GM18502 (cell line): ENCODE results near the gene UBTD2.
"Not testable (repeated sequence)": the region's sequence is repeated elsewhere in the genome, so short reads cannot be mapped to it uniquely, and the experiment has no call there.

Experiments used
- ATAC-seq: cut with Tn5 transposase; IDR thresholded peaks from one replicate; pipeline ENCODE4 v1.9.1; 2021; ENCODE audit warnings: mild to moderate bottlenecking; ENCODE audit not compliant: unreplicated experiment, poor library complexity

UBTD2 gene

DNA sequence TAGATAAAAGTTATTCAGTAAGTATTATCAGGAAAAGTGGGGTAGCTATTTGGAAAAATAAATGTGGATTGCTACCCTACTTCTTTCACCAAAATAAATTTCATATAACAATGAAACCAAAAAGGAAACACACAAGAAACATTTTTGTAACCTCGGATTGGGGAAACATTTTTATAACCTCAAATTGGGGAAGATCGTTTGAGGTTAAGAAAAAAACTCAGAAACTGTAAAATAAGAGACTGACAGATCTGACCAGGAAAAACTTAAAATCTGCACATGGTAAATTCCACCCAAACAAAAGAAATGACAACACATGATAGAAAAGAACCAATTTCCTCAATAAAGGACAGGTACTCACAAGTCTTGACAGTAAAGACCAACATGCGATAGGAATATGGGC, 76.1 kb downstream of the UBTD2 start:
- ATAC-seq: no peak

DNA sequence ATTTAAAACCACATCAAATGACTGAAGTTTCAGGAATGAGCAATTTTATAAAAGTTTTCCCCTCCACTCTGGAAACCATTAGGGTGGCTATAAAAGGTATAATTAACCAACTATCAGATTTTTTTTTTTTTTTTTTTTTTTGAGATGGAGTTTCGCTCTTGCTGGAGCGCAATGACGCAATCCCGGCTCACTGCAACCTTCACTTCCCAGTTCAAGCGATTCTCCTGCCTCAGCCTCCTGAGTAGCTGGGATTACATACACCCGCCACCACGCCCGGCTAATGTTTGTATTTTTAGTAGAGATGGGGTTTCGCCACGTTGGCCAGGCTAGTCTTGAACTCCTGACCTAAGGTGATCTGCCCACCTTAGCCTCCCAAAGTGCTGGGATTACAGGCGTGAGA, 77.6 kb downstream of the UBTD2 start:
- not testable (repeated sequence) for ATAC-seq

DNA sequence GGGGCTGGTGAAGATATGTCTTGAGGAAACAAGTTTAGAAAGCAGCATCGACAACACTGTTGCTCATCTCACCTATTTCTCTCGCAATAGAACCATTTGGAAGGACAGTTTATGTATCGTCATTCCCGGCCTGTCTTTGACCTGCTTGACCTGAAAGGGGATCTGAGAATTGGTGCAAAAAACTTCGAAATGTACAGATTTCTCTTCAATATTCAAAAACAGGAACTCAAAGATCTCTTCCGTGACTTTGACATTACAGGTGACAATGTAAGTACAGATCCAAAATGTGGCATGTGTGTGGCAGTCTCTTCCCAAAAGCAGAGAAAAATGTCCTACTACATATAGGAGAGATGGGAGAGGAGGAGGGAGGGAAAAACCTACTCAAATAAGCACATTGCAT, 83.1 kb downstream of the UBTD2 start:
- no peak for ATAC-seq

DNA sequence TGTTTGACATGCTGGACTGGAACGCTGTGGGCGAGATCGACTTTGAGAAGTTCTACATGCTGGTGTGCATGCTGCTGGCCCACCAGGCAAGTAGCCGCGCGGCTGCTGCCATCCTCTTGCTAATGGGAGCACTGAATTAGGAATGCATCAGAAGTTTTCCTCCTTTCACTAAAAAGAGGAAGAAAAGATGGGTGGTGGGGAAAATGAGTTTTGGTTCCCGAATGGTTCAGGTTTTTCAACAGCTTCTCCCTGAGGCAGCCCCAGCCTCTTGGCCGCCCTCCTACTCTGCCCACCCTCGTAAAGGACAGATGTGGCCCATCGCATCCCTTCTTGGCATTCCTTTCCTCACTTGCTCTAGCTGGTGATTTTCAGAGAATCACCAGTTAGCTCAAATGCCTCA, 84.1 kb downstream of the UBTD2 start:
- ATAC-seq: no peak

DNA sequence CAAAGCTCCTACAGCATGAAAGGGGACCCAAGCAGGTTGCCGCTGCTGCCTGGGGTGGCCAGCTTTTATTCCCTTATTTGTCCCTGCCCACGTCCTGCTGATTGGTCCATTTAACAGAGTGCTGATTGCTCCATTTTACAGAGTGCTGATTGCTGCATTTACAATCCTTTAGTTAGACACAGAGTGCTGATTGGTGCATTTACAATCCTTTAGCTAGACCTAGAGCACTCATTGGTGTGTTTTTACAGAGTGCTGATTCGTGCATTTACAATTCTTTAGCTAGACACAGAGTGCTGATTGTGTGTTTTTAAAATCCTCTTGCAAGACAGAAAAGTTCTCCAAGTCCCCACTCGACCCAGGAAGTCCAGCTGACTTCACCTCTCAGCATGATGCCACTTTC, 85.8 kb downstream of the UBTD2 start:
- not testable (repeated sequence) for ATAC-seq

DNA sequence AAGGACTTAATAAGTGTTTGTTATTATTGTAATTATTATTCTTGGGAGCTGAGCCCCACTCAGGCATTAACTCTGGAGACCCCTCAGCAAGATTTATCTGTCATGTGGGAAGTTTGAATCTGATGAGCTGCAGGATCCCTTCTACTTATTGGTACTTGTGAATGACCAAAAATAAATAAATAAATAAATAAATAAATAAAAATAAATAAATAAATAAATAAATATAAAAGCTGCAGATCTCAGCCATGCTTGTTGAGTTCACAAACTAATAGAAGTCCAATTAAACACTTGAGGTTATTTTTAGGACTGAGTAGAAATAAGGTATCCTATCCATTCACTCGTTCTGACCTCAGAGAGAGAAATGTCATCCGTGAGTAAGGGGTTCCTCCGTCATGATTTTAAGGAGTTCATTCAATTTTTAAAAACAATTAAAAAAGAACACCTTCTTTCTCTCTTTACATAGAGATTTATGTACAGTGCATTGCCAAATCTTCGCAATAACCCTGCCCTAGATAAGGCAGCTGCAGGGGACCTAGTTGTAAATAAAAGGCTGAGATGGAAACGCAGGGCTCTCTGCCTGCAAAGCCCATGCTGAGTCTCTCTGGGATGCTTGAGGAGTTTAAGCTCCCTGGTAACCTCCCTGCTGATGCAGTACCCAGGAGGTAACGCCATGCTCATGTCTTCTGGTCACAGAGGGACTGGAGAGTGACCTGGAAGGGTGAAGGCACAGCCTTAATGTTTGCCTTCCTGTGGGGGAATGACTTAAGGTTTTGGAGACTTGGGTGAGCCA, 88.4 kb downstream of the UBTD2 start:
- ATAC-seq: no peak

DNA sequence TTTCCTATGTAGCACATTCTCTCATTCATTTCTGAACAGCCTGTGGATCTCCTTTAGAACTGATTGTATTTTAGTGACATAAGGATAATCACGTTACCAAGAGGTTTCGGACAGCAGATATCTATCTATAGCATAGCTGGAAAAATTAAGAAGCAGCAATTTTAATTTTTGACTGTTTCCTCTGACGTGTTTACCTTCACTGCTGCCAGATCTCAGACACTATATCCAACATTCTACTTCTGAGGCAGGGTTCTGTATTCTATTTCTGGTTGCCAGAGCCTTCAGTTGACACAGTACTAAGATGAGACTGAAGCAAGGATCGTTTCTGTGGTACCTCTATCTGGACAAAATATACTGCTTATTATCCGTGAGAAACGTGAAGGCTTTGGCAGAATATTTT, 89.7 kb downstream of the UBTD2 start, which contains the start of gene EFCAB9:
Gene EFCAB9, plus strand, starts transcription at position 301 of the 400 bp plus-strand sequence. Its CDS starts 1 bp downstream, at position 302.
- no peak for ATAC-seq

DNA sequence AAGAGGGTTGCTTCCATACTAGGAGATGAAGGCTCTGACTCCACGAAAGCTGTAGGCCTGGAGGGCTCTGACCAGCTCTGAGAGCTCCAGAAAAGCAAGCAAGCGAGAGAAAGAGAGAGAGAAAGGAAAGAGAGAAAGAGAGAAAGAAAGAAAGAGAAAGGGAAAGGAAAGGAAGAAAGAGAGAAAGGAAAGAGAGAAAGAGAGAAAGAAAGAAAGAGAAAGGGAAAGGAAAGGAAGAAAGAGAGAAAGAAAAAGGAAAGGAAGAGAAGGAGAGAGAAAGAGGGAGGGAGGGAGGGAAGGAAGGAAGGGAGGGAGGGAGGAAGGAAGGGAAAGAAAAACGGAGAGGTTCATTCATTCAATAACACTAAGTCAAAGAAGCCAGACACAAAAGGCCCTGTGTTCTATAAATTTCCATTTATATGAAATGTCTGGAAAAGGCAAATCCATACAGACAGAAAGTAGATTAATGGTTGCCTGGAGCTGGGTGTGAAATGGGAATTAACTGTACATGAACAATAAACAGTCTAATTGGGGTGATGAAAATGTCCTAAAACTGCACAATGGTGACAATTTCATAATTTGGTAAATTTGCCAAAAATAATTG, 93.8 kb downstream of the UBTD2 start:
- ATAC-seq: no peak

DNA sequence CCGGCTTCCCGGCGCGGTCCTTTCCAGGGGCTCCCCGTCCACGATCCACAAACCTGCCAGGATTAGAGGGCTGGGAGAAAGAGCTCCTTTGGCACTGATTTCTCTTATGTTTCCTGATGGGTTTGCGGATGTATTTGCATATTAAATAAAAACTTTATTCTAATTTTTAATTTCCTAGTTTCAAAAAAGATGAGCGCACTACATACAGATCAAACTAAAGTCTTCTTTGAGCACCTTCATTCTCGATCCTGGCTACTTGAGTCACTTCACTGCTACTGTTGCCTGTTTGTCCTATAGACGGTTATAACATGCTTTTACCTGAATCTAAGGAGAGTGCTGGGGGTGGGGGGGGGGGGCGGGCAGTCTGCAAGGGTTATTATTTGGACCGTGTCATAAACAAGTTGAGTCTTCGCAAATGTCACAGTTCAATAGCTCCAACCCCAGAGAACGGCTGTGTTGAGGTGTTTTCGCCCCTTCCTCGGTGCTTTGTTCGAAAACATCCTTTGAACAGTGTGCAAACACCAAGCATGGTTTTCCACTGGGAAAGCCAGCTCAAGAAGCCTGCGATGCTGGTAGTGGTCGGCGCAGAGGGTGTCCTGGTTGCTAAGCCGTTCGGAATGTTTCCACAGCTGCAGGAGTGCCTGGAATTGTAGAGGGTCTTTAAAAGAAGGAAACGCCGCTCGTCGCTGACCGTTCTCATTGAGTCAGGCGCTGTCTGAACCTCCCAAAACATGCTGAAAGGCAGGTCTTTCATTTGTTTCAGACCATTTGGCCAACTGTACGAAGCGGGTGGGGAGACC, 94.5 kb downstream of the UBTD2 start:
- no peak for ATAC-seq

DNA sequence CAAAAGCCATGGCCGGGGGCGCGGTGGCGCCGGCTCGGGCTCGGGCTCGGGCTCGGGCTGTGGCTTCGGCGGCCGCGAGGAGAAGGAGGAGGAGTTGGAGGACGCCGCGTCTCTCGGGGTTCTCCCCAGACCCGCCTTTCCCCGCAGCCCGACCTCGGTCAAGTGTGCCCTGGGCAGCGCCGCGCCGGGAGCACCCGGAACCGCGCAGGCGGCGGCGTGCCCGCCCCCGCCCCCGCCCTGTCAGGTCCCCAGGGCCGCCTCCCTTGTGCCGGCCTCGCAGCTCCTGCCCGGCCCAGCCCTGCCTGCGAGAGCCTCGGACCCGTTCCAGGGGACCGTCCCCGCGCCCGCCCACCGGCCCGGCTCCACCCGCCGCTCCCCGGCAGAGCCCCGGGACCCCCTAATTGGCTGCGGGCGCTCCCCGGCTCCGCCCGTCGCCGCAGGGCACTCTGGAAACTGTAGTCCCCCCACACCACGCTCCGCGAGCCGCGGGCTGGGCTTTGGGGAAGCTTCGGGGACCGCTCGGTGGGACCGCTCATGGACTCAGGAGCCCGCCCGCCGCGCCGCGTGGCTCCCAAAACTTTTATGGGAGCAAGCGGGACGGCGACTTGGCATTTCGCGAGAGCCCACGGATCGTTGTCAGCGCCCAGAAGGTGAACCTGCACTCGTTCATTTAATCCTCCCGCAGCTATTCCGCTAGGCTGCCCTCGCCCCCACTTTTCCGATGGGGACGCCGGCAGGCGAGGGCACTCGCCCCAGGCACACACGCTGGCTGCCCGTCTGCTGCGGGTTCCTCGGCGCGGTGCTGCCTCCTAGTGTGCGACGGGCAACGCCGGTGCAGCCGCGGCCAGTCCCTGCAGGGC, 95.3 kb downstream of the UBTD2 start, which contains the start of gene STK10:
Gene STK10, minus strand, starts transcription at position 192 of the 860 bp plus-strand sequence. Its CDS starts 182 bp downstream, at position 10.
- ATAC-seq: peak; percentile 72

DNA sequence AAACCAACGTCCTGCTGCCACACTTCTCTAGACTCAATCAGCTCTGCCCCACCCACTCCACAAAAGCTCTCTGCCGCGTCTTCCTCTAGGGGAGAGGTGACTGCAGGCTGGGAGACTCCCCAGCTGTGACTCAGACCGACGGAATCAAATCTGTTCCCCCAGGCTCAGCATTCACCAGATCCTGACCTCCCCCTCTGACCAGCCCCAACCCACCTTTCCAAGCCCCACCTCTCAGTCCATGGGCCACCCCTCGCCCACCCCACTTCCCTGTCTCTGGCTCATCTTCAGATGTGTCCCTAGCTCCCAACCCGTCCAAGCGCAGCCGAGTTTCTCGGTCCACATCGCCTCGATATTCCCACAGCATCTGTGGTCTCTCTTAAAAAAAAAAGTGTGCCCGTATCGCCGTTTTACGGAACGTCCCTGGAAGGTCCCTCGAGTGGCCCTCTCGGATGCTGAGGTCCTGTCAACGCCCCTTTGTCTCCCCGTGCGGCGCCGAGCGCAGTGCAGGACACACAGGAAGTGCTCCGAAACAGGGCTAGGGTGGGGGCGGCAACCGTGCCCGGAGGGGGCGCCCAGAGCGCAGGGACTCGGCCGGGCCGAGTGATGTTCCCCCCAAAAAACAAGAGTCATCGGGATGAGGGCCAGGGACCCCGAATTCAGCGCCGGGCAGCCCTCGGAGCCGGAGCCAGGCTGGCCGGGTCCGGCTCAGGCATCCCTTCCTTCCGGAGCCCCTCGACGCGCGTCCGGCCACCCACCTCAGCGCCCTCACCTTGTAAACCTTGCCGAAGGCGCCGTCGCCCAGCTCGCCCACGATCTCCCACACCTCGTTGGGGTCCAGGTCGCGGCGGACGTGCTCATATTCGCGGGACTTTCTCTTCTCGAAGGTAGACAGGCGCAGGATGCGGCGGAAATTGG, 96.2 kb downstream of the UBTD2 start:
- ATAC-seq: peak; percentile 34

DNA sequence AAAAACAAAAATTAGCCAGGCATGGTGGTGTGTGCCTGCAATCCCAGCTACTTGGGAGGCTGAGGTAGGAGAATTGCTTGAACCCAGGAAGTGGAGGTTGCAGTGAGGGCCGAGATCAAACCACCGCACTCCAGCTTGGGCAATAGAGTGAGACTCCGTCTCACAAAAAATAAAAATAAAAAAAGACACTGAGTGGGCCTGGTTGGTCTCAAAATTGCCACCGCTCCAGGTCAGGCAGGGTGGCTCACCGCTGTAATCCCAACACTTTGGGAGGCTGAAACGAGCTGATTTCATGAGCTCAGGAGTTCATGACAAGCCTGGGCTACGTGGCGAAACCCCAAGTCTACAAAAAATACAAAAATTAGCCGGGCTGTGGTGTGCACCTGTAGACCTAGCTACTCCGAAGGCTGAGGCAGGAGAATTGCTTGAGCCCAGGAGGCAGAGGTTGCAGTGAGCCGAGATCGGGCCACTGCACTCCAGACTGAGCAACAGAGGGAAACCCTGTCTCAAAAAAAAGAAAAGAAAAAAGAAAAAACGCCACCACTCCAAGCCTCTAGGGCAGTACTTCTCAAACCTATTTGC, 97.4 kb downstream of the UBTD2 start:
- ATAC-seq: no peak

DNA sequence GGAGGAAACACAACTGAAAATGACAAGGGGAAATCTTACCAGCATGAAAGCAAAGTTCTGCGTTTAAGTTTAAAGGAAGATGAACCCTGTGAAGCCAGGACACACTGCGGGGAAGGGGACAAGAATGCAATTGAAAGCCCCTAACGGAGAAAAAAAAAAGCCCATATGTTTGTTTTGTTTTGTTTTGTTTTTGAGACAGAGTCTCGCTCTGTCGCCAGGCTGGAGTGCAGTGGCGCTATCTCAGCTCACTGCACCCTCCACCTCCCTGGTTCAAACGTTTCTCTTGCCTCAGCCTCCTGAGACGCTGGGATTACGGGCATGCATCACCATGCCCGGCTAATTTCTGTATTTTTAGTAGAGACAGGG, 98.5 kb downstream of the UBTD2 start:
- ATAC-seq: no peak

DNA sequence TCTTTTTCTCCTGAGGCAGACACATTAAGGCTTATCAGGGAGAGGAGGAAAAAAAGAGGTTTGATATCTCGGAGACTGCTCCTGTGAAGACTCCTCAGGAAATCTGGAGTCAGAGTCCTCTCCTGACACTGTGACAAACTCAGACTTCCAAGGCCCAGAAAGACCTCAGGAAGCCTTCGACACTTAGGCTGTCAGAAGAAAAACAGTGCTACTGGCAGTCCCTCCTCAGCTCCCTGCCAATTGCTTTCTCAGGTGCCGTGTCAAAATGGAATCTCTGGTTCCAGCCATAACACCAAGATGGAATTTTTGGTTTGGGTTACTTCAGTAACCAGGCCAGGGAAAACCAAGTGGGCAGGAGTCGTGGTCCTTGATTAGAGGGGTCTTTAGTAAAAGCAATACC, 99.7 kb downstream of the UBTD2 start:
- no peak for ATAC-seq

DNA sequence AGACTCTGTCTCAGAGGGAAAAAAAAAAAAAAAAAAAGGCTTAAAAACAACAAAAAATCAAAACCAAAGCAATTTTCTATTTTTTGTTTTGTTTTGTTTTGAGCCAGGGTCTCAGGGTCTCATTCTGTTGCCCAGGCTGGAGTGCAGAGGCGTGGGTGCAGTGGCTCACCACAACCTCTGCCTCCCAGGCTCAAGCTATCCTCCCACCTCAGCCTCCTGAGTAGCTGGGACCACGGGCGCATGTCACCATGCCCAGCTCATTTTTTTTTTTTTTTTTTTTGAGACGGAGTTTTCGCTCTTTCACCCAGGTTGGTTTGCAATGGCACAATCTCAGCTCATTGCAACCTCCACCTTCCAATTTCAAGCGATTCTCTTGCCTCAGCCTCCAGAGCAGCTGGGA, 101.3 kb downstream of the UBTD2 start:
- ATAC-seq: no peak

DNA sequence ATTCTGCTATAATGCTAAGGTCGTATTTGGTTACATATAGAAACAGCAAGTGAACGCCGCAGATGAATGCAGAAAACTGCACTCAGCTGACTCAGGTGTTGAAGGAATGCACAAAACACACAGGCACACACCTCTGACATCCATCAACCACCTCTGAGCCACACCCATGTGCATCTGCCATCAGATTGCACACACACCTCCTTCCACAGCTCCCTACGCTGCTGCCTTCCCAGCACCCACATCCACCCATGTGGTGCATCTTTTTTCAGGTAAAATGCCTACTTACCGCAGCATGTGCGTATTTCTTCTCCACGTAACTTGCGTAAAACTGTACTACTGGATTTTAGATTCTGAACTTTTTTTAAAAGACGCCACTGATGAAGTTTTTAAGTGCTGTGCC, 102.6 kb downstream of the UBTD2 start:
- ATAC-seq: no peak

DNA sequence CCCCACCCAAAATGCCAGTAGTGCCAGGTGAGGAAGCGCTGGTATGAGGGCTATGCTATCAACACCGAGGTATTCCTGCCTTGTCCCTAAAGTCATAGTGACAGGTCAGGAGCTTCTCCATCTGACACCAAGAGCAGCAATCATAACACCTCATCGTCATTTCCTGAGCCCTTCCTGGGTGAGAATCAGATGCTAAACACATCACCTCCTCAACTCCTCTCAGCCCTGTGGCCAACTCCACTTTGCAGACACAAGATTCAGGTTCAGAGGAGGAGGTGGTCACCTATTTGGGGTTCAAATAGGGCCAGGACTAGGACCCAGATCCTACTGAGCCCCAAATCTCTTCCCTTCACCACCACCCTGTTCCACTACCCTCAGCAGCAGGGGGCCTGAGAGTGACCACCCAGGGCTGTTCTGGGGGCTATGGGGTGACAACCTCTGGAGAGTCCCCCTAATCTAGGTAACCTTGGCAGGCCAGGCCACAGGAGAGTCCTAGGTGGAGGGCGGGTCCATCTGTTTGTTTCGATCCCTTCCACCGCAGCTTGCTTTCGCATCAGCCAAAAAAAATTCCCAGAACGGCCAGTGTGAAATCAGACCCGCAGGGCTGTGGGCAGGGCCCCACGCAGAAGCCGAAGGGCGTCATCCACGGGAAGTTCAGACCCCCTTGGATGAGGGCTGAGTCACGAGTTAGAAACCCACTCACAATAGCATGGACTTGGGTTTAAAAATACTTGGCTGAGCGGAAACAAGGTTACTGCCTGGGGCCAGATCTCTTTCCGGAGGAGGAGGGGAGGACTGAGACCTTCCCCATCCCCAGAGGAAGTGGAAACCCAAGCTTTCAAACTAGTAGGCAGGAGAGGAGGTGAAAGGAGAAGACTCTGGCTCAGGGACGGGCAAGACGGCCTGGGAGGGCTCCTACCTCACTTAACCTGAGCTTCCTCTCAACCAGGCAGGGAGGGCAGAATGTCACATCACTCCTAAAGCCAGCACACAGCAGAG, 104.3 kb downstream of the UBTD2 start:
- ATAC-seq: peak; percentile 34
